WTC11 (cell line): ENCODE data around the gene THOP1. TPM values are rescaled to one million over a fixed set of nuclear protein-coding genes. Genes with fewer than 3 reads are reported as not detected.

Experiments
- ATAC-seq: fragments of 200-7000 bp; cut with Tn5 transposase; 2 replicates; pipeline ENCODE4 v1.10.0; 2021; ENCODE audit warnings: mild to moderate bottlenecking, moderate library complexity
- CTCF ChIA-PET: fragments of 300-600 bp; sonication (Branson Sonifier 250); formaldehyde crosslinking; loops from one replicate; lab custom pipeline; 2021; ENCODE audit warnings: antibody characterized with exemption; lab: Charles Lee
- POLR2A ChIA-PET: fragments of 350-600 bp; sonication (Branson Sonifier 250); formaldehyde crosslinking; loops from one replicate; lab custom pipeline; 2021; ENCODE audit warnings: antibody characterized with exemption; lab: Charles Lee
- DNase-seq: peaks from one replicate; pipeline ENCODE4 v3.0.0; 2021; ENCODE audit warnings: low spot score
- H3K27ac Mint-ChIP-seq: 2 replicates; pipeline ENCODE4 v1.8.0; 2021; ENCODE audit warnings: mixed read lengths
- H3K27me3 Mint-ChIP-seq: 2 replicates; pipeline ENCODE4 v1.8.0; 2021; ENCODE audit warnings: low read depth, mild to moderate bottlenecking, moderate library complexity, mixed read lengths
- H3K36me3 Mint-ChIP-seq: 2 replicates; pipeline ENCODE4 v1.8.0; 2021; ENCODE audit warnings: mixed read lengths
- H3K4me1 Mint-ChIP-seq: 2 replicates; pipeline ENCODE4 v1.8.0; 2022; ENCODE audit warnings: mixed read lengths
- H3K4me3 Mint-ChIP-seq: 2 replicates; pipeline ENCODE4 v1.8.0; 2021; ENCODE audit warnings: mild to moderate bottlenecking, moderate library complexity, mixed read lengths
- H3K9me3 Mint-ChIP-seq: 2 replicates; pipeline ENCODE4 v1.8.0; 2021; ENCODE audit warnings: mixed read lengths
- ATF1 ChIP-seq: sonication (generic); formaldehyde crosslinking; IDR thresholded peaks from 2 replicates; pipeline ENCODE4 v1.8.1; 2023; ENCODE audit warnings: mild to moderate bottlenecking, moderate library complexity, missing genetic modification reagents
- CBFB ChIP-seq: sonication (generic); formaldehyde crosslinking; IDR thresholded peaks from 2 replicates; pipeline ENCODE4 v1.8.1; 2022; ENCODE audit warnings: mild to moderate bottlenecking, low read depth, missing genetic modification reagents
- ERG ChIP-seq: fragments of 250-450 bp; sonication (Bioruptor Pico); IDR thresholded peaks from 2 replicates; pipeline ENCODE4 v1.8.0; 2021; ENCODE audit warnings: mild to moderate bottlenecking
- FOXK1 ChIP-seq: sonication (generic); formaldehyde crosslinking; IDR thresholded peaks from 2 replicates; pipeline ENCODE4 v1.8.0; 2022; ENCODE audit warnings: mild to moderate bottlenecking, moderate library complexity, missing genetic modification reagents
- GABPB1 ChIP-seq: sonication (generic); formaldehyde crosslinking; IDR thresholded peaks from 2 replicates; pipeline ENCODE4 v1.8.1; 2023; ENCODE audit warnings: mild to moderate bottlenecking, missing genetic modification reagents
- NR3C1 ChIP-seq: sonication (generic); formaldehyde crosslinking; conservative IDR thresholded peaks from 2 replicates; pipeline ENCODE4 v1.8.1; 2023; ENCODE audit warnings: low read depth, mild to moderate bottlenecking, missing genetic modification reagents
- RORB ChIP-seq: fragments of 250-450 bp; sonication (Bioruptor Pico); IDR thresholded peaks from 2 replicates; pipeline ENCODE4 v1.9.0; 2021; ENCODE audit warnings: mild to moderate bottlenecking
- SOX15 ChIP-seq: fragments of 250-450 bp; sonication (Bioruptor Pico); IDR thresholded peaks from 2 replicates; pipeline ENCODE4 v1.9.0; 2021; ENCODE audit warnings: mild to moderate bottlenecking
- TCF7 ChIP-seq: sonication (generic); formaldehyde crosslinking; IDR thresholded peaks from 2 replicates; pipeline ENCODE4 v1.8.0; 2022; ENCODE audit warnings: mild to moderate bottlenecking, low read depth, missing genetic modification reagents, moderate library complexity
- TEAD4 ChIP-seq: sonication (generic); formaldehyde crosslinking; IDR thresholded peaks from 2 replicates; pipeline ENCODE4 v1.8.0; 2022; ENCODE audit warnings: mild to moderate bottlenecking, missing genetic modification reagents
- USF1 ChIP-seq: sonication (generic); formaldehyde crosslinking; IDR thresholded peaks from 2 replicates; pipeline ENCODE4 v1.8.0; 2022; ENCODE audit warnings: mild to moderate bottlenecking, missing genetic modification reagents
- ZNF232 ChIP-seq: sonication (generic); formaldehyde crosslinking; IDR thresholded peaks from 2 replicates; pipeline ENCODE4 v1.8.0; 2022; ENCODE audit warnings: mild to moderate bottlenecking, missing genetic modification reagents
- ZNF396 ChIP-seq: fragments of 250-450 bp; sonication (Bioruptor Pico); IDR thresholded peaks from 2 replicates; pipeline ENCODE4 v1.8.0; 2021; ENCODE audit warnings: mild to moderate bottlenecking, moderate library complexity, borderline replicate concordance
- total RNA-seq: library from RNA; stranded (reverse); gene quantifications from 3 replicates; pipeline ENCODE4 v1.2.3, GENCODE V29; 2021
- TF ChIP-seq, protein P1 (sequence below): sonication (generic); formaldehyde crosslinking; IDR thresholded peaks from 2 replicates; pipeline ENCODE4 v1.8.0; 2023; ENCODE audit warnings: missing genetic modification reagents, mild to moderate bottlenecking, borderline replicate concordance
- TF ChIP-seq, protein P2 (sequence below): sonication (generic); formaldehyde crosslinking; IDR thresholded peaks from 2 replicates; pipeline ENCODE4 v1.8.1; 2022; ENCODE audit warnings: low read depth, missing genetic modification reagents, borderline replicate concordance
- TF ChIP-seq, protein P3 (sequence below): sonication (generic); formaldehyde crosslinking; IDR thresholded peaks from 2 replicates; pipeline ENCODE4 v1.8.1; 2022; ENCODE audit warnings: low read depth, mild to moderate bottlenecking, moderate library complexity, missing genetic modification reagents, borderline replicate concordance

The THOP1 gene
- total RNA-seq, 1 experiment from 2014 or later, result 181 TPM

- Mint-ChIP-seq H3K9me3 (peaks cover 34% of the 10 kb centered on the region), H3K27me3 (peaks cover 7% of the 10 kb centered on the region; the same call in 1 of the 2 replicates), H3K27ac (no peak overlapping the region), H3K4me3 (no peak overlapping the region), H3K36me3 (peaks cover 41% of the 10 kb centered on the region), H3K4me1 (no peaks in the 10 kb centered on the region)
- ATAC-seq, result no peak
- ChIA-PET CTCF (no interaction called here), POLR2A (no interaction called here)
- DNase-seq, result no peak
- no peak for TF ChIP-seq GABPB1
Measured at GRCh38 chr19:2827022-2827421, 41.7 kb downstream of the THOP1 start.

- ATAC-seq (no peak), DNase-seq (no peak)
- Mint-ChIP-seq H3K4me3 (no peak overlapping the region), H3K36me3 (peaks cover 51% of the 10 kb centered on the region), H3K4me1 (no peaks in the 10 kb centered on the region), H3K9me3 (peaks cover 43% of the 10 kb centered on the region), H3K27ac (no peak overlapping the region), H3K27me3 (peaks cover 8% of the 10 kb centered on the region; the same call in 1 of the 2 replicates)
- ChIA-PET CTCF (no interaction called here), POLR2A (no interaction called here)
- TF ChIP-seq ERG (CRISPR knock-in tag) (no peak), NR3C1 (CRISPR knock-in tag) (no peak), SOX15 (CRISPR knock-in tag) (no peak), ZNF232 (no peak), CBFB (CRISPR knock-in tag) (no peak), RORB (CRISPR knock-in tag) (no peak), TEAD4 (CRISPR knock-in tag) (no peak), FOXK1 (CRISPR knock-in tag) (no peak), TCF7 (CRISPR knock-in tag) (no peak), ZNF396 (CRISPR knock-in tag) (no peak), USF1 (no peak), ATF1 (no peak)
- TF ChIP-seq, protein P1, sequence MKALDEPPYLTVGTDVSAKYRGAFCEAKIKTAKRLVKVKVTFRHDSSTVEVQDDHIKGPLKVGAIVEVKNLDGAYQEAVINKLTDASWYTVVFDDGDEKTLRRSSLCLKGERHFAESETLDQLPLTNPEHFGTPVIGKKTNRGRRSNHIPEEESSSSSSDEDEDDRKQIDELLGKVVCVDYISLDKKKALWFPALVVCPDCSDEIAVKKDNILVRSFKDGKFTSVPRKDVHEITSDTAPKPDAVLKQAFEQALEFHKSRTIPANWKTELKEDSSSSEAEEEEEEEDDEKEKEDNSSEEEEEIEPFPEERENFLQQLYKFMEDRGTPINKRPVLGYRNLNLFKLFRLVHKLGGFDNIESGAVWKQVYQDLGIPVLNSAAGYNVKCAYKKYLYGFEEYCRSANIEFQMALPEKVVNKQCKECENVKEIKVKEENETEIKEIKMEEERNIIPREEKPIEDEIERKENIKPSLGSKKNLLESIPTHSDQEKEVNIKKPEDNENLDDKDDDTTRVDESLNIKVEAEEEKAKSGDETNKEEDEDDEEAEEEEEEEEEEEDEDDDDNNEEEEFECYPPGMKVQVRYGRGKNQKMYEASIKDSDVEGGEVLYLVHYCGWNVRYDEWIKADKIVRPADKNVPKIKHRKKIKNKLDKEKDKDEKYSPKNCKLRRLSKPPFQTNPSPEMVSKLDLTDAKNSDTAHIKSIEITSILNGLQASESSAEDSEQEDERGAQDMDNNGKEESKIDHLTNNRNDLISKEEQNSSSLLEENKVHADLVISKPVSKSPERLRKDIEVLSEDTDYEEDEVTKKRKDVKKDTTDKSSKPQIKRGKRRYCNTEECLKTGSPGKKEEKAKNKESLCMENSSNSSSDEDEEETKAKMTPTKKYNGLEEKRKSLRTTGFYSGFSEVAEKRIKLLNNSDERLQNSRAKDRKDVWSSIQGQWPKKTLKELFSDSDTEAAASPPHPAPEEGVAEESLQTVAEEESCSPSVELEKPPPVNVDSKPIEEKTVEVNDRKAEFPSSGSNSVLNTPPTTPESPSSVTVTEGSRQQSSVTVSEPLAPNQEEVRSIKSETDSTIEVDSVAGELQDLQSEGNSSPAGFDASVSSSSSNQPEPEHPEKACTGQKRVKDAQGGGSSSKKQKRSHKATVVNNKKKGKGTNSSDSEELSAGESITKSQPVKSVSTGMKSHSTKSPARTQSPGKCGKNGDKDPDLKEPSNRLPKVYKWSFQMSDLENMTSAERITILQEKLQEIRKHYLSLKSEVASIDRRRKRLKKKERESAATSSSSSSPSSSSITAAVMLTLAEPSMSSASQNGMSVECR (CRISPR knock-in tag), result no peak
- TF ChIP-seq, protein P2, sequence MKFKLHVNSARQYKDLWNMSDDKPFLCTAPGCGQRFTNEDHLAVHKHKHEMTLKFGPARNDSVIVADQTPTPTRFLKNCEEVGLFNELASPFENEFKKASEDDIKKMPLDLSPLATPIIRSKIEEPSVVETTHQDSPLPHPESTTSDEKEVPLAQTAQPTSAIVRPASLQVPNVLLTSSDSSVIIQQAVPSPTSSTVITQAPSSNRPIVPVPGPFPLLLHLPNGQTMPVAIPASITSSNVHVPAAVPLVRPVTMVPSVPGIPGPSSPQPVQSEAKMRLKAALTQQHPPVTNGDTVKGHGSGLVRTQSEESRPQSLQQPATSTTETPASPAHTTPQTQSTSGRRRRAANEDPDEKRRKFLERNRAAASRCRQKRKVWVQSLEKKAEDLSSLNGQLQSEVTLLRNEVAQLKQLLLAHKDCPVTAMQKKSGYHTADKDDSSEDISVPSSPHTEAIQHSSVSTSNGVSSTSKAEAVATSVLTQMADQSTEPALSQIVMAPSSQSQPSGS (CRISPR knock-in tag), result no peak
- TF ChIP-seq, protein P3, sequence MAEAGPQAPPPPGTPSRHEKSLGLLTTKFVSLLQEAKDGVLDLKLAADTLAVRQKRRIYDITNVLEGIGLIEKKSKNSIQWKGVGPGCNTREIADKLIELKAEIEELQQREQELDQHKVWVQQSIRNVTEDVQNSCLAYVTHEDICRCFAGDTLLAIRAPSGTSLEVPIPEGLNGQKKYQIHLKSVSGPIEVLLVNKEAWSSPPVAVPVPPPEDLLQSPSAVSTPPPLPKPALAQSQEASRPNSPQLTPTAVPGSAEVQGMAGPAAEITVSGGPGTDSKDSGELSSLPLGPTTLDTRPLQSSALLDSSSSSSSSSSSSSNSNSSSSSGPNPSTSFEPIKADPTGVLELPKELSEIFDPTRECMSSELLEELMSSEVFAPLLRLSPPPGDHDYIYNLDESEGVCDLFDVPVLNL (CRISPR knock-in tag), result no peak
Measured at GRCh38 chr19:2827840-2828489, 42.7 kb downstream of the THOP1 start.
